ENCODE measurements around the gene E2F2. TPM values are rescaled to one million over a fixed set of nuclear protein-coding genes. Genes with fewer than 3 reads are reported as not detected.

Gene E2F2
- total RNA-seq, 1 donor from 2014 or later = 1.3 TPM

- TF ChIP-seq CTCF (IDR thresholded peaks at IDR 0.05) = no peak
- Mint-ChIP-seq H3K4me1 (ENCODE audit: unreplicated experiment) (peaks cover 36% of the 10 kb centered on the region), H3K27me3 (ENCODE audit: unreplicated experiment) (no peaks in the 10 kb centered on the region), H3K27ac (ENCODE audit: unreplicated experiment) (no peak overlapping the region), H3K4me3 (ENCODE audit: unreplicated experiment) (peak overlapping the region; percentile 4), H3K9me3 (ENCODE audit: unreplicated experiment) (no peaks in the 10 kb centered on the region), H3K36me3 (ENCODE audit: unreplicated experiment) (no peaks in the 10 kb centered on the region)
- no peak for DNase-seq (ENCODE audit: extremely low spot score, unreplicated experiment)
These were observed 49.1 kb downstream of the E2F2 start for GRCh38 chr1:23481904-23482303.

GRCh38 chr1:23481026-23481597 is 49.9 kb downstream of the E2F2 start:
- no peak for DNase-seq (ENCODE audit: extremely low spot score, unreplicated experiment)
- Mint-ChIP-seq H3K4me1 (ENCODE audit: unreplicated experiment) (peaks cover 38% of the 10 kb centered on the region), H3K4me3 (ENCODE audit: unreplicated experiment) (no peak overlapping the region), H3K9me3 (ENCODE audit: unreplicated experiment) (no peaks in the 10 kb centered on the region), H3K27ac (ENCODE audit: unreplicated experiment) (no peak overlapping the region), H3K27me3 (ENCODE audit: unreplicated experiment) (no peaks in the 10 kb centered on the region), H3K36me3 (ENCODE audit: unreplicated experiment) (no peaks in the 10 kb centered on the region)
- TF ChIP-seq CTCF (IDR thresholded peaks at IDR 0.05) = no peak

- H3K36me3 Mint-ChIP-seq (ENCODE audit: unreplicated experiment) = no peaks in the 10 kb centered on the region
- no peaks in the 10 kb centered on the region for H3K27me3 Mint-ChIP-seq (ENCODE audit: unreplicated experiment)
- H3K4me1 Mint-ChIP-seq (ENCODE audit: unreplicated experiment) = peaks cover 40% of the 10 kb centered on the region
- no peaks in the 10 kb centered on the region for H3K9me3 Mint-ChIP-seq (ENCODE audit: unreplicated experiment)
- no peak for DNase-seq (ENCODE audit: extremely low spot score, unreplicated experiment)
- no peak for TF ChIP-seq CTCF (IDR thresholded peaks at IDR 0.05)
- no peak overlapping the region for H3K4me3 Mint-ChIP-seq (ENCODE audit: unreplicated experiment)
- H3K27ac Mint-ChIP-seq (ENCODE audit: unreplicated experiment) = no peak overlapping the region
These were observed 50.6 kb downstream of the E2F2 start for GRCh38 chr1:23480187-23481025.

- TF ChIP-seq CTCF (IDR thresholded peaks at IDR 0.05) = no peak
- Mint-ChIP-seq H3K27me3 (ENCODE audit: unreplicated experiment) (no peaks in the 10 kb centered on the region), H3K27ac (ENCODE audit: unreplicated experiment) (no peak overlapping the region), H3K9me3 (ENCODE audit: unreplicated experiment) (no peaks in the 10 kb centered on the region), H3K4me3 (ENCODE audit: unreplicated experiment) (no peak overlapping the region), H3K36me3 (ENCODE audit: unreplicated experiment) (no peaks in the 10 kb centered on the region), H3K4me1 (ENCODE audit: unreplicated experiment) (peaks cover 41% of the 10 kb centered on the region)
- no peak for DNase-seq (ENCODE audit: extremely low spot score, unreplicated experiment)
These were observed 51.4 kb downstream of the E2F2 start for GRCh38 chr1:23479666-23479941.

- no peak for TF ChIP-seq CTCF (IDR thresholded peaks at IDR 0.05)
- no peaks in the 10 kb centered on the region for H3K36me3 Mint-ChIP-seq (ENCODE audit: unreplicated experiment)
- peak overlapping the region; percentile 78 for H3K27ac Mint-ChIP-seq (ENCODE audit: unreplicated experiment)
- peaks cover 43% of the 10 kb centered on the region for H3K4me1 Mint-ChIP-seq (ENCODE audit: unreplicated experiment)
- H3K4me3 Mint-ChIP-seq (ENCODE audit: unreplicated experiment) = no peak overlapping the region
- no peaks in the 10 kb centered on the region for H3K9me3 Mint-ChIP-seq (ENCODE audit: unreplicated experiment)
- no peak for DNase-seq (ENCODE audit: extremely low spot score, unreplicated experiment)
- H3K27me3 Mint-ChIP-seq (ENCODE audit: unreplicated experiment) = no peaks in the 10 kb centered on the region
These were observed 52.0 kb downstream of the E2F2 start for GRCh38 chr1:23478896-23479665.

All from osteocyte (in vitro differentiated cells).